ENCODE data around the gene MEFV.

Gene MEFV

DNA sequence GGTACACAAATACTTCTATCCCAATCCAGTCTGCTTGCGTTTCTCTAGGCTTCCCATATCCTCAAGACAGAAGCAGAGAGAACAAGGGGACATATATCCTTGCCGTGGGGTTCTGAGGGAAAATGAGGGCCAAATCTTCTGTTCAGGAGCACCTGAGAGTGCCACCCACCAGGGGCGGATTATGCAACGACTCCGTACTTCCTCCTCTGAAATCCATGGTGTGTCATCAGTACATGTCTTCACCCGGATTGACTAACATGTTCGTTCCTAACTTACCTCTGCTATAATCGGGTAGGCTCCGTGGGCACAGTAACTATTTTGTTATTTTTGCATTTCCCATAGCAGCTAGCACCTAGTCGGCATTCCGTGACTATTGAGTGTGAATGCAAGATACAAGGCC, 13.7 kb downstream of the MEFV start:
- TF ChIP-seq, protein P1, sequence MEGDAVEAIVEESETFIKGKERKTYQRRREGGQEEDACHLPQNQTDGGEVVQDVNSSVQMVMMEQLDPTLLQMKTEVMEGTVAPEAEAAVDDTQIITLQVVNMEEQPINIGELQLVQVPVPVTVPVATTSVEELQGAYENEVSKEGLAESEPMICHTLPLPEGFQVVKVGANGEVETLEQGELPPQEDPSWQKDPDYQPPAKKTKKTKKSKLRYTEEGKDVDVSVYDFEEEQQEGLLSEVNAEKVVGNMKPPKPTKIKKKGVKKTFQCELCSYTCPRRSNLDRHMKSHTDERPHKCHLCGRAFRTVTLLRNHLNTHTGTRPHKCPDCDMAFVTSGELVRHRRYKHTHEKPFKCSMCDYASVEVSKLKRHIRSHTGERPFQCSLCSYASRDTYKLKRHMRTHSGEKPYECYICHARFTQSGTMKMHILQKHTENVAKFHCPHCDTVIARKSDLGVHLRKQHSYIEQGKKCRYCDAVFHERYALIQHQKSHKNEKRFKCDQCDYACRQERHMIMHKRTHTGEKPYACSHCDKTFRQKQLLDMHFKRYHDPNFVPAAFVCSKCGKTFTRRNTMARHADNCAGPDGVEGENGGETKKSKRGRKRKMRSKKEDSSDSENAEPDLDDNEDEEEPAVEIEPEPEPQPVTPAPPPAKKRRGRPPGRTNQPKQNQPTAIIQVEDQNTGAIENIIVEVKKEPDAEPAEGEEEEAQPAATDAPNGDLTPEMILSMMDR (IDR thresholded peaks at IDR 0.05; ENCODE audit: control insufficient read depth, extremely low read depth, insufficient read depth), result no peak
- H3K4me3 ChIP-seq (ENCODE audit: low read depth, low read length), result no peak overlapping the region
- no peak for DNase-seq (ENCODE audit: low read depth)

DNA sequence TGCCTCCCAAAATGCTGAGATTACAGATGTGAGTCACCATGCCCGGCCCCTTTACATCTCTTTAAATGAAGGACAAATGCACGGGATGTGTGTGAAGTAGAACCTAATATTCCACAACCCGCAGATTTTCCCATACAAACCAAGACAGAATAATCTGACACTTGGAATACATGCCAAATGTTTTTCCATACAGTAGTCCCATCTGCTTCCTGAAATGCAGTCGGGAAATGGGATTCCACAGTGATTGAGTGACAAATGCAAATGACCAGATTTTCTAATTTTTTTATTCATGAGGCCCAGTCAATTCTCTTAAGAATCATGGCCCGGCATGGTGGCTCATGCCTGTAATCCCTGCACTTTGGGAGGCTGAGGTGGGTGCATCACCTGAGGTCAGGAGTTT, 14.7 kb downstream of the MEFV start:
- TF ChIP-seq, protein P1 (IDR thresholded peaks at IDR 0.05; ENCODE audit: control insufficient read depth, extremely low read depth, insufficient read depth), result no peak
- no peak overlapping the region for H3K4me3 ChIP-seq (ENCODE audit: low read depth, low read length)
- DNase-seq (ENCODE audit: low read depth), result no peak

DNA sequence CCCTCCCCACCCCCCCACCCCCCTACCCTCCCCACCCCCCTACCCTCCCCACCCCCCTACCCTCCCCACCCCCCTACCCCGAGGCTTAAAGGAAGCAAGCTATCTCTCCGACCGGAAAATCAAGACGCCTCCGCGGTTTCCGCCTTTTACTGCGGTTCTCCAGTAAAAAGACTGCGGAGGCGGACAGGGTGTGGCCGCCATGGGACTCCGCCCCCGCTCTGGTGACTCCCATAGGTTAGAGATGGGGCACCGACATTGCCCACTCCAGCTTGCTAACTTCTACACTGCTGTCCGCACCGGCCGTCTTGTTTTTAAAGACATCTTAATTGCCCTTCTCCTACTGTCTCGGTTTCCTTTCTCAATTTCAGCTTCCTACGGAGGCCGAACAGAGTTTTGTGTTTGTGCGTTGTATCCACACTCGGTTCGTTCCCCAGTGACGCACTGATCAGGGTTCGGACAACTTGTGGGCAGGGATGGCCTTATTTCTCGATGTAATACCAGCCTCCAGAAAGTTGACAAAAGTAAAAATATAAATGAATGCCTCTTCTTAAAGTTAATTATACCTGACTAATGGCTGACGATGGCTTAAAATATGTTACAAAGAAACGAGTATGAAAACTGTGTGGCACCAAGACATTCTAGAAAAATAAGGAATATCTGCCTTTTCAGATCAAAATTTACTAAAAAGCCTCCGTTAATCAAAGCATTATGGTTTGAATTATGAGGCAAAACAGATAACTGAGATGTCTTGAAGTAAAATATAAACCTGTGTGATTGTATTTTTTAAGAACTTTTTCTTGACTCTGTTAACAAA, 20.4 kb downstream of the MEFV start:
- no peak overlapping the region for H3K4me3 ChIP-seq (ENCODE audit: low read depth, low read length)
- TF ChIP-seq, protein P1 (IDR thresholded peaks at IDR 0.05; ENCODE audit: control insufficient read depth, extremely low read depth, insufficient read depth), result no peak
- peak; percentile 45 for DNase-seq (ENCODE audit: low read depth)

DNA sequence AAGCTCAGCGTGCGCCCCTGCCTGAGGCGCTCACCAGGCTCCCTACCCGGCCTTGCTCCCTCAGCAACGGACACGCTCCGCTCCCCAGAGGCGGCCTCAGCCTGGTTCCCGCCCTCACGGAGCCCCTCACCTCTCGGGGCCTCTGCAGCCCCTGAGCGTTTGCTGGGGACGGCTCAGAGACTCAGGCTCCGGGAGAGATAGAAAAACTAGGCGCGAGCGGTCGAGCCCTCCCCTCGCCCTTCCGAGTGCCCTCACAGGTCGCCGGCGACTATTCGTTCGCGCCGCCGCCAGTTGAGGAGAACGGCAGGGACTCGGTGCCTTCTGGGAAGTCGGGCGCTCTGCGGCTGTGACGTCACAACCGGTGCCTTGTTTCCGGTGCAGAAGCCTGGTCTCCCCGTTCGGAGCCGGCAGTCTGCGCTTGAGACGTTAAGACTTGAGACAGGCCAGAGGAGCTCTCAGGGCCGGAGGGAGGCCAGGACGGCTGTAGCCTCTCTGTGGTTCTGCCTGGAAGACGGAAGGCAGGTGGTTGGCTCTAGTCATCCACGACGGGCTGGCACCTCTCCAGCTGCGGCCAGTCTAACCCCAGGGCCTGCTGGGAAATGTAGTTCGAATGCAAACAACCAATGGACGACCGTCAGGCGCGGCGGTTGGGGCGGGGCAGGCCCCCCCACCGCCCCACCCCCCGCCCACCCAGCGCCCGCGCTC, 21.4 kb downstream of the MEFV start, which contains the start of gene ZNF200:
Gene ZNF200, minus strand, starts transcription at position 302 of the 705 bp plus-strand sequence. CDS start 1,403 bp downstream, outside the sequence.
- DNase-seq (ENCODE audit: low read depth), result peak; percentile 90
- TF ChIP-seq, protein P1 (IDR thresholded peaks at IDR 0.05; ENCODE audit: control insufficient read depth, extremely low read depth, insufficient read depth), result no peak
- peak within 1 kb of the TSS; percentile 98 for H3K4me3 ChIP-seq (ENCODE audit: low read depth, low read length)

DNA sequence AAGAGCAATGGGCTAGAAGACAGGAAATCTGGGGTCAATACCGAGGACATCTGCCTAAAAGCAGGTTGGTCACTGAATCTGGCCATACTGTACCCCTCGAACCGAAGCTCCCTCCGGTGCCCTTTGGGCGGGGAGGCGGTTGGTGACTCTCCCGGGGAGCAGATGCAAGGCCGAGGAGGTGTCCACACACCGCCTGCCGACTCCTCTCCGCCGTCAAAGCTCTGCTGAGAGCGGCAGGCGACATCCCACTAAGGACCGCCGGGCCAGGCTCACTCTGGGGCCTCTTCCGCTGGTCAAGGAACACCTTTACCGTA, 21.9 kb downstream of the MEFV start:
- DNase-seq (ENCODE audit: low read depth), result no peak
- peak overlapping the region; percentile 98 for H3K4me3 ChIP-seq (ENCODE audit: low read depth, low read length)
- TF ChIP-seq, protein P1 (IDR thresholded peaks at IDR 0.05; ENCODE audit: control insufficient read depth, extremely low read depth, insufficient read depth), result no peak

DNA sequence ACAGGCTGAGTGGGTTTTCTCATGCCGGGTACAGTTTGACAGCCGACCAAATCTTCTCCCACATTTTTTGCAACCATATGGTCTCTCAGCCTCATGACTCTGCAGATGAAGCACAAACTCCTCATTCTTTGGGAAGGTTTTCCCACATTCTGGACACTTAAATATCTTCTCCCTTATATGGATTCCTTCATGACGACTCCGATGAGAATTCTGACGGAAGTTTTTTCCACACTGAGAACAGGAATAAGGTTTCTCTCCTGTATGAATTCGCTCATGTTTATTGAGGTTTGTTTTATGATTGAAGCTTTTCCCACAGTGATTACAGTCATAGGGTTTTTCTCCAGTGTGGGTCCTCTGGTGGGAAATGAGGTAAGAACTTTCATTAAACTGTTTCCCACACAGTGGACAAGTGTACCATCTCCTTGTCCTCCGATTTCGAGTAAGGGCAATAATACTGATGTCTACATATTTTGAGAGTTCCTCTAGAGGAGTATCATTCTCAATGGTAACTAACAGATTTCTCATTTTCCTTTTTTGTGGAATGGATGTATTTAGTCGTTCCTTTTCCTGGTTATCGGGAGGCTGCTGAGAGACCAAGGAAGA, 32.4 kb downstream of the MEFV start:
- TF ChIP-seq, protein P1 (IDR thresholded peaks at IDR 0.05; ENCODE audit: control insufficient read depth, extremely low read depth, insufficient read depth), result no peak
- no peak for DNase-seq (ENCODE audit: low read depth)
- no peak overlapping the region for H3K4me3 ChIP-seq (ENCODE audit: low read depth, low read length)
